Pericardium fibroblast (primary cell): ENCODE data around the gene ANKRD65. TPM values are rescaled to one million over a fixed set of nuclear protein-coding genes. Genes with fewer than 3 reads are reported as not detected.

Source experiments
- total RNA-seq: library from RNA; depleted of rRNA; stranded (reverse); fragments of >200 nt; gene quantifications from 2 replicates; pipeline ENCODE4 v1.2.3, GENCODE V29; 2015

ANKRD65 gene
- total RNA-seq: 0.35 and 2.9 TPM in 2 replicates

GRCh38 chr1:1421147-1421906 lies at the start of gene ANKRD65:
Gene ANKRD65 (minus strand): TSS chr1:1421276. CDS start chr1:1421005, 271 bp downstream.

DNA sequence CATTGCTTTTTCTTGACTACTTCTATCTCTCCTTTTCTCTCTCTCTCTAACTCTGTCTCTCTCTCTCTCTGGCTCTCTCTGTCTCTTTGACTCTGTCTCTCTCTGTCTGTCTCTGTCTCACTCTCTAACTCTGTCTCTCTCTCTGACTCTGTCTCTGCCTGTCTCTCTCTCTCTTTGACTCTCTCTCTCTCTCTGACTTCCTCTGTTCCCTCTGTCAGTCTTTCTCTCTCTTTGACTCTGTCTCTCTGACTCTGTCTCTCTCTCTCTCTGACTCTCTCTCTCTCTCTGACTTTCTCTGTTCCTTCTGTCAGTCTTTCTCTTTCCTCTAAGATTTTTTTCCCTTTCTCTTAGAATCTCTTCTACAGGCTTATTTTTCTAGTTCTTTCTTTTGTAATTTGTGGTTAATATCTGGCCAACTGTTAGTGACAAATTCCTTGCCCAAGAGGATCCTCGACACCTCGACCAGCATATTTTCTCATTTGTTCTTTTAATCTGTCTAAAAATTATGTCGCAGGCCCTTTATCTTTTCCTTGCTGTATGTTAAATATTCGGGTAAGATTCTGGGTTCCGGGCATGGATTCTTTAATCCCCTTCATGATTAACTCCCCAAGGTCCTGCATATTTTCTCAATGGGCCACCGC lies 28.1 kb upstream of the ANKRD65 start, which contains the start of gene ATAD3C:
Gene ATAD3C (plus strand): TSS at position 591 of the 641 bp plus-strand sequence. CDS start 995 bp downstream, outside the sequence.

DNA sequence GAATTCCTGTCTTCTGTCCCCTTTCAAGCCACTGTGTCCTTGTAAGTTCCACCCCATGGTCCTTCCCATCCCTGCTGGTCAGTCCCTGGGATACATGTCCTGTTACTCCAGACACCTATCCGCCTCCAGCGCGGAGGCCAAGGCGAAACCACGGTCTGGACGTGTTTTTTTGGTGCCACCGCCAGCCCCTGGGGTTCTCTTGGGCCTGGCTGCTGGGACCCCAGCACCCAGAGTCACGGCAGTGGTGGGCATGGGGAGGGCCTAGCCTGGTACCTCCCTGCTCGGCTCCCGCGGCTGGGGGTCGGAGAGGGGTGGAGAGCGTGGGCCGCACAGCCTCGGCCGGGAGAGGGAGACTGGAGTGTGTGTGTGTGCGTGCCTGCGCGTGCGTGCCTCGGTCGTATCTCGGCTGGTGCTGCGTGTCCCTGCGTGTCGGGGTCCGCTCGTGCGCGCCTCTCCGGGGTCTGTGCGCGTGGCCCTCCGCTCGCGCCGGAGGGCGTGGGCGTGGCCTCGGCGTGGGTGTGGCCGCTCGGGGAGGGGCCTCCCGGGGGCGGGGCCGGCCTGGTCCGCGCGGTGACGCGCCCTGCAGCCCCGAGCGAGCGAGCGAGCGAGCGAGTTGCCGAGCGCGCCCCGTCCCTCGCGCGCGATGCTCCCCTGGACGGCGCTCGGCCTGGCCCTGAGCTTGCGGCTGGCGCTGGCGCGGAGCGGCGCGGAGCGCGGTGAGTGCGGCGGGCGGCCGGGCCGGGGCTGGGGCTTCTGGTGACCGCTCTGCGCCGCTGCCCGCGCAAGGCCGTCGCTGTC lies 14.2 kb upstream of the ANKRD65 start, which contains the start of gene VWA1:
Gene VWA1 (plus strand): TSS at position 585 of the 798 bp plus-strand sequence. CDS start 59 bp downstream, at position 644.

DNA sequence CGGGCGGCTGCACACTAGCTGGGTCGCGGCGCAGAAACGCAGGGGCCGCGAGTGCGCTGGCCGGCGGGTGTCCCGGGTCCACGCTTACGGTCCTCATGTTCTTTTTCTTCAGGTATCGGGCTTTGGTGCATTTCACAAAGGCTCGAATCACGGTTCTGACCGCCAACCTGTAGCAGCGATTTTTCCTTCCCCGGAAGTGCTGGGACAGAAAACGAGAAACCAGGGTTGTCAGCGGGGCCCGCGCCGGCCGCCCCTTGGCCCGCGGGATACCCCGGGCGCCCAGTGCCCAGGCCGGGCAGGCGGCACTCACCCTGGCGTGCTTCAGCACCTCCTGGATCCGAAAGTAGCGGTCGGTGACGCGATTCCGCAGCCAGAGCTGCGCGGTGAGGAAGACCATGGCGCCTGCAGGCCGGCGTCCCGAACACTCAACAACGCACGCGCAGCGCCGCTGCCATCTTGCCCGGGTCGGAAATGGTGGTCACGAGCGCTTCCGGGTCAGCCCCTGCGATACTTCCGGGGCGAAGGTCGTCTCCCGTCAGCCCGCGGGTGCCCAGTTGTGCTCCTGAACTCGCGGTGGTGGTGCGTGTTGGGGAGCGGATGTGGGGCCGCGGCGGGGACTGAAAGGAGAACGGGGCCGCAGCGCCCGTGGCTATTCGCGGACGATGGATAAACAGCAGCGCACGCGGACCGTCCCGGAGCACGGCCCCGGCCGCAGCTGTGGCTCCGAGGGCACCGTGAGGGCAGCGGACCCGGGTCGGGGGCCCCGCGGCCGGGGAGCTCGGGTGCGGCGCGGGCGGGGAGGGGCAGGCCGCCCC lies 14.0 kb downstream of the ANKRD65 start, which contains the start of gene MRPL20:
Gene MRPL20 (minus strand): TSS at position 473 of the 815 bp plus-strand sequence. CDS start 76 bp downstream, at position 397.

GRCh38 chr1:1399187-1399871 lies 21.7 kb downstream of the ANKRD65 start, which contains the start of gene CCNL2:
Gene CCNL2 (minus strand): TSS chr1:1399335. CDS start chr1:1399306, 29 bp downstream.

DNA sequence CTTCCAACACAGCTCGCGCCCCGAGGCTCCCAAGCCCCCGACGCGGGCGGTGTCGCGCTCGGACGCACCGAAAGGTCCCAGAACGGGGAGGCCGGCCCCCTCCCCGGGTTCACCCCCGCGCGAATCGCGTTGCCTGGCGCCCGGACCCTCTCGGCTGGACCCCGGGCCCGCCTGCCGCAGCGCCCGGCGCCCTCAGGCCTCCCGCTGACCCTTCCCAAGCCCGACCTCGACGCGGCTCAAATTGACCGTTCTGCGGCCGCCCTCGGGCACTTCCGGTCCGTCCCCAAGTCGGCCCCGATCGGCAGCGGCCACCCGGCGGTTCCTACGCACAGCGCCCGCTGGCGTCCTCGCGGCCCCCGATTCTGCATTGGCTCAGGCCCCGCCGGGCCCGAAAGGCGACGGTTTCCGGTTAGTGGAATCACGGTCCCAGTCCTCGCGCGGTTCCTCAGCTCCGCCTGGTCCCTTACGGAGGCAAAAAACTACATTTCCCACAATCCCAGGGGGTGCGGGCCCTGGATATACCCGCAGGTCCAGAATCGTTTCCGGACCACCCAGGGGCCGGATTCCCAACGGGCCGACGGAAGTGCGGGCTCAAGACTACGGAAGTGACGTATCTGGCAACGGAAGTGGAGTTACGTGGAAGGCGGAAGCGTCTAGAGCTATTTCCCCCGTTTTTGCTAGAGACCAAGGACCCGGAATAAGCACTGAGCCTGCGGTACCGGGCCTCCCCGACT lies 46.0 kb downstream of the ANKRD65 start, which contains the start of gene AURKAIP1:
Gene AURKAIP1 (minus strand): TSS at position 279 of the 734 bp plus-strand sequence. CDS start 451 bp downstream, outside the sequence.

Other genes with a start within 250 kb of the ANKRD65 start
- gene TTLL10, start 247.4 kb downstream of the ANKRD65 start, total RNA-seq: not detected in 2 replicates
- gene TNFRSF18, start 214.7 kb downstream of the ANKRD65 start, total RNA-seq: not detected in 2 replicates
- gene TNFRSF4, start 207.1 kb downstream of the ANKRD65 start, total RNA-seq: not detected in 2 replicates
- 162 and 228 TPM in 2 replicates for gene SDF4, start 189.3 kb downstream of the ANKRD65 start, total RNA-seq
- gene B3GALT6, start 189.0 kb downstream of the ANKRD65 start, total RNA-seq: 34.2 and 34.5 TPM in 2 replicates
- gene C1QTNF12, start 174.6 kb downstream of the ANKRD65 start, total RNA-seq: 0.26 and 3.9 TPM in 2 replicates
- gene UBE2J2, start 147.4 kb downstream of the ANKRD65 start, total RNA-seq: 25.6 and 36.6 TPM in 2 replicates
- 0.82 and 5.0 TPM in 2 replicates for gene SCNN1D, start 140.8 kb downstream of the ANKRD65 start, total RNA-seq
- 28.4 and 41.5 TPM in 2 replicates for gene ACAP3, start 113.3 kb downstream of the ANKRD65 start, total RNA-seq
- gene PUSL1, start 112.7 kb downstream of the ANKRD65 start, total RNA-seq: 36.8 and 39.9 TPM in 2 replicates
- gene INTS11, start 96.6 kb downstream of the ANKRD65 start, total RNA-seq: 66.6 and 67.9 TPM in 2 replicates
- 28.4 and 40.4 TPM in 2 replicates for gene CPTP, start 96.5 kb downstream of the ANKRD65 start, total RNA-seq
- gene TAS1R3, start 90.0 kb downstream of the ANKRD65 start, total RNA-seq: 0.35 TPM in 1 of 2 replicates, not detected in the other
- 48.9 and 51.7 TPM in 2 replicates for gene DVL1, start 71.9 kb downstream of the ANKRD65 start, total RNA-seq
- gene MXRA8, start 62.7 kb downstream of the ANKRD65 start, total RNA-seq: 368 and 672 TPM in 2 replicates
- 101 and 136 TPM in 2 replicates for gene AURKAIP1, start 46.1 kb downstream of the ANKRD65 start, total RNA-seq
- gene CCNL2, start 21.9 kb downstream of the ANKRD65 start, total RNA-seq: 92.3 and 98.2 TPM in 2 replicates
- gene MRPL20, start 14.0 kb downstream of the ANKRD65 start, total RNA-seq: 102 and 107 TPM in 2 replicates
- gene VWA1, start 14.4 kb upstream of the ANKRD65 start, total RNA-seq: 12.3 and 18.0 TPM in 2 replicates
- gene ATAD3C, start 28.4 kb upstream of the ANKRD65 start, total RNA-seq: under 0.01 TPM in 1 of 2 replicates, not detected in the other
- gene ATAD3B, start 50.5 kb upstream of the ANKRD65 start, total RNA-seq: 8.0 and 27.4 TPM in 2 replicates
- gene ATAD3A, start 90.9 kb upstream of the ANKRD65 start, total RNA-seq: 23.4 and 27.7 TPM in 2 replicates
- gene TMEM240, start 119.3 kb upstream of the ANKRD65 start, total RNA-seq: 4.1 and 6.1 TPM in 2 replicates
- gene SSU72, start 153.6 kb upstream of the ANKRD65 start, total RNA-seq: 134 and 149 TPM in 2 replicates
- 22.8 and 23.8 TPM in 2 replicates for gene FNDC10, start 178.9 kb upstream of the ANKRD65 start, total RNA-seq
- 57.9 and 64.6 TPM in 2 replicates for gene MIB2, start 194.2 kb upstream of the ANKRD65 start, total RNA-seq
- 117 and 174 TPM in 2 replicates for gene MMP23B, start 210.9 kb upstream of the ANKRD65 start, total RNA-seq
- gene CDK11B, start 237.7 kb upstream of the ANKRD65 start, total RNA-seq: 7.5 and 11.3 TPM in 2 replicates